Suppressor macrophage (primary cell): ENCODE measurements around the gene ITPRIP.
A peak's percentile ranks its signal among the peaks of the same experiment; 100 is the strongest.

Source experiments
- DNase-seq, 4 experiments: peaks; one replicate each; pipeline ENCODE4 v3.0.0-alpha.2; 2020 to 2022

The ITPRIP gene

DNA sequence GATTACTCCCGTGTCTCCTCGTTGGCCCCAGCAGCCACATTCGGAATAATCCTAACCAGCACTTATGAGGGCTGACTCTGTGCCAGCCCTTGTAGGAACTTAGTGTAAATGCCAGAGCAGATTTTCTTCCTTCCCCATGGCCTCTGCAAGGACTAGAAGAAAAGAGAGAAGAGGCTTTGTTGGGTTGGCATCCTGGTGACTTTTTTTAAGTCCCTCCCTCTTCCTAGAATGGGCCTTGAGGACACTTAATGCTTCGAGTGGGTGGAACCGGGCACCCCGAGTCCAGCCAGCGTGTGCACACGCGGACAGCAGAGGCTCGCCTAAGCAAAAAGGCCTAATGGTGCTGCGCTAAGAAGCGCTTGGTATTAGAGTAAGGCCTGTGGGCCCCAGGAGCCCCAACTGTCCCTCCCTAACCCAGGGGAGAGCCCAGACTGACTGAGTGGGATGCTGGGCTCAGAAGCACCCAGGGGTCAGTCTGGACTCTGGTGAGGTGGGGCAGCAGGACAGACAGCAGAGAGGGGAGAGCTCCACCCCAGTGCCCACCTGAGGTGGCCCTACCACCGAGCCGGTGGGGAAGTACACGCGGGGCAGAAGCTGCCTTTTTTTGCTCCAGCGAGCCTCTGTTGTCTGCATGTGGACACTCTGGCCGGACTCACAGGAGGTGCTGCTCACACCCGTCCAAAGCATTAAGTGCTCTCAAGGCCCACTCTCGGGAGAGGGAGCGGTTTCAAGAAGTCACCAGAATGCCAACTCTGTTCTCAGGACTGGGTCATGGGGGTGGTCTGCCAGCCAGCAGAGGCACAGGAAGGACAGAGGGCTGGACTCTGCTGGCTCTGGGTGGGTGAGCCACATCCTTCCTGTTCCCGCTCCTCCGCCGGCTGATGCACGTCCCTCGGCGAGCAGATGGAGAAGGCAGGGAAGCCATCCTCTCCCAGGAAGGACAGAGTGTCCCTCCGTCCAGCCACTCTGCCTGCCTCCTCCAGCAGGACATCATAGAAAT lies 12.5 kb downstream of the ITPRIP start:
- DNase-seq: peak; percentile 76 to 89 (median 87)

DNA sequence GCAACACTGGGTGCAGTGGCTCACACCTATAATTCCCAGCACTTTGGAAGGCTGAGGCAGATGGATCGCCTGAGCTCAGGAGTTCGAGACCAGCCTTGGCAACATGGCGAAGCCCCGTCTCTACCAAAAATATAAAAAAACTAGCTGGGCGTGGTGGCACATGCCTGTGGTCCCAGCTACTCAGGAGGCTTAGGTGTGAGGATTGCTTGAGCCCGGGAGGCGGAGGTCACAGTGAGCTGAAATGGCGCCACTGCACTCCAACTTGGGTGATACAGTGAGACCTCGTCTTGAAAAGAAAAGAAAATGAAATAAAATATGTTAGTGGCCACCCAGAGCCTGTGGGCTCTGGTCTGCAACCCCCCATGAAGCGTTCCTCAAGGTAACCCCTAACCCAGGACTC lies 13.3 kb downstream of the ITPRIP start:
- no peak for DNase-seq

DNA sequence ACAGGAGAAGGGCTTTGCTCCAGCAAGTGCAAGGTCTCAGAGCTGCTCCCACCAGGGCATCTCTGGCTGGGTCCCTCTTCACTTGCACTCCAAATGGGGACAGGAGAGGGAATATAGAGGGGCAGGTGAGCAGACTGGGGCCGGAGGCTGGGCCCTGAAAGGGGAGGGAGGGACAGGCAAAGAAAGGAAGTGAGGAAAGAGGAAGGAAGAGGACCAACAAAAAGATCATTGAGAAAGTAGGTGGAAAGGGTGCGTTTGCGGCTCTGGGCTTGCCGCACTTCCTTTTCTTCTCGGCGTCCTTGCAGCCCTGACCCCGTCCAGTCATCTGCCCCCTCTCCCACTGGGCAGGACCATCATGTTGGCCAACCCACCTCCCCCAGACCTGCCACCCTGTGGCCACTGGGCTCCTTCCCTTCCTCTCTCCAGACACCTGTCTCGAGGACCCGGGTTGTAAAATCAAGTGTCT lies 14.0 kb downstream of the ITPRIP start:
- peak; percentile 84 to 94 (median 90) for DNase-seq

DNA sequence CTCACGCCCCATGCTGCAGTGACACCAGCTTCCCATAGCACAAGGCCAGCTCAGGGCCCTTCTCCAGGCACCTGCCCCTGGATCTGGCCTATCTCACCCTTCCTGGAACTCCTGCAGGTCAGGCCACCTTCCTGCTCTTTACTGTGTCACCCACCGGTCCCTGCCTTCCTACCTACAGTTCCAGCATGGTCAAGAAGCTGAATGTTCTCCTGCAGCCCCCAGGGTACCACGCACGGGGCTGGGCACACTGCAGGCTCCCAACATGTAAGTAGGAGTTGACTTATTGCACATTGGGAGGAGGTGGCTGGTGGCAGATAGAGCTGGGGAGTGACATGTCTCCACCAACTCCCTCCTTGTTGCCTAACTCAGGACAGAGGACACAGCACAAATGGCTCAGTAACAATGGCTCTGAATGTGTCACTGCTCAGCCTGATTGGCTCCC lies 14.5 kb downstream of the ITPRIP start:
- DNase-seq: peak; percentile 63 to 79 (median 76)

DNA sequence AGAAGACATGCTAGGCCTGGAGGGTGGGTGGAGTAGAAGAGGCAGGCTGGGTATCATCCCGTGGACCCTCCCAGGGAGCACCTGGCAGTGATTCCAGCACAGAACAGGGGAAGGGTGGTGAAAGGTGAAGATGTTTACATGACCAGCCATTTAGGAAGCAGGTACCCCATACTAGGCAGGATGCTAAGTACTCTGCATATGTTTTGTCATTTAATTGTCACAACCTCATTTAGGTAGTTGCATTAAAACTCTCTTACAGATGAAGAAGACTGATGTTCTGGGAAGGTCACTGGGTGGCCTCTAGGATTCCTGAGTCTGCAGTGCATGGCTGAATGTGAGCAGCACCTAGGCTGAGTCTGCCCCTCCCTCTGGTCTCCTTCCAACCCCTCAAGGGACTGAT lies 15.2 kb downstream of the ITPRIP start:
- no peak for DNase-seq

DNA sequence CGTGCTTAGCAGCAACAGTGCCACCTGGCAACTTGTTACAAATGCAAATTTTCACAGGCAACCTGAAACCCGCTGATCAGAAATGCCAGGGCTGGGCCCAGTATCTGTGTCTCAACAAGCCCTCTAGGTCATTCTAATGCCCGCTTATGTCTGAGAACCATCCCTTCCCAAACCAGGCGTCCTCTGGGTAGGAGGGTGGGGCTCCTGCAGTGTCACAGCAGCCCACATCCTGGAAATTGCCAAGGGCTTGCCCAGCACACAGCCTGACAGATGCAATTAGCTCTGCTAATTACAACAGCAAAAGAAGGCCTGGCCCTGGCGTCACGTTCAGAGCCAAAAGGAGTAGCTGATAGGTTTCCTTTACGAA lies 15.9 kb downstream of the ITPRIP start:
- DNase-seq: peak; percentile 40 to 72 (median 62)

DNA sequence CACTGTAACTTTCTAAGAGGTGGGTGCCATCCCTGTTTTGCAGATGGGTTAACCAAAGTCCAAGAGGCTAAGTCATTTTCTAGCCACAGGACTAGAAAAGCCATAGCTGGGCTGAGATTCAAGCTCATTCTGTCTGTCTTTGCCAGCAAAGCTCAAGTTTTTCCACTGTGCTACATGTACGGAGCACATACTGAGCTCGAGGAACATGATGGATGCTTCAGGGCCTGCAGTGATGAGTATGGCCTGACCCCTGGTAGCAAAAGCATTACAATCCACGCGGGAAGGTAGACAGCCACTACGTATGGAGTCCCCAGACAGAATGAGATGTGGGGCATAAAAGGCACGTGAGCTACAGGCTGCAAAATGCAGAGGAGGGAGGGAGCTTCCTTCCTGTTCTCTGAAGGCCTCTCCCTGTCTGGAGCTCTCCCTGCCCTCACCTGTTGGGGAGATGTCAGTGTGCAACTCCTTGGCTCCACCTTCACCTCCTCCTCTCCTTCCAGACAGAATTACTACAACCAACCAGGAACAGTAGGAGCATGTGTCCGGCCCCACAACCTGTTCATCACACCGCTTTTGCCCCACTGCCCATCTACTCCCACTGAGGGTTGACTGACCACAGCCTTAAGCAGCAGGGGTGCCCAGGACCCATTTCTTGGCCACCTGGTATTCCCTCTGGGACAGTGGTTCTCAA lies 16.4 kb downstream of the ITPRIP start:
- DNase-seq: peak in 1 of 4 experiments; percentile 34

DNA sequence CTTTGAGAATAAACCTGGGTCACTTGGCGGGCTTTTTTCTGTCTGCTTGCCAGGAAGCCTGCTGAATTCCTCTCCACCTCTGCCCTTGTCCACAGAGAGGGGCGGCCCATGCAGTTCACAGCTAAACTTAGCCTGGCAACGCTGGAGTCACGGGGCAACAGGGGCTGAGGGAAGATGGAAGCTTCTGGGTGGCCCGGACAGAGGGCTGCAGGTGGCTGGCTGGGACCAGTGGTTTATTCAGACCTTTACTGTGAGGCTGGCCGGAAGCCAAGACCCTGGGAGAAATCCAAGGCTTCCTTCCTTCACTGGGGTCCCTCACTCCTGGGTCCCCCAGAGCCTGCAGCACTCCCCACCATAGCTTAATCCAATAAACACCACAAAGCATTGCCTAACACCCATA lies 17.0 kb downstream of the ITPRIP start:
- DNase-seq: no peak

DNA sequence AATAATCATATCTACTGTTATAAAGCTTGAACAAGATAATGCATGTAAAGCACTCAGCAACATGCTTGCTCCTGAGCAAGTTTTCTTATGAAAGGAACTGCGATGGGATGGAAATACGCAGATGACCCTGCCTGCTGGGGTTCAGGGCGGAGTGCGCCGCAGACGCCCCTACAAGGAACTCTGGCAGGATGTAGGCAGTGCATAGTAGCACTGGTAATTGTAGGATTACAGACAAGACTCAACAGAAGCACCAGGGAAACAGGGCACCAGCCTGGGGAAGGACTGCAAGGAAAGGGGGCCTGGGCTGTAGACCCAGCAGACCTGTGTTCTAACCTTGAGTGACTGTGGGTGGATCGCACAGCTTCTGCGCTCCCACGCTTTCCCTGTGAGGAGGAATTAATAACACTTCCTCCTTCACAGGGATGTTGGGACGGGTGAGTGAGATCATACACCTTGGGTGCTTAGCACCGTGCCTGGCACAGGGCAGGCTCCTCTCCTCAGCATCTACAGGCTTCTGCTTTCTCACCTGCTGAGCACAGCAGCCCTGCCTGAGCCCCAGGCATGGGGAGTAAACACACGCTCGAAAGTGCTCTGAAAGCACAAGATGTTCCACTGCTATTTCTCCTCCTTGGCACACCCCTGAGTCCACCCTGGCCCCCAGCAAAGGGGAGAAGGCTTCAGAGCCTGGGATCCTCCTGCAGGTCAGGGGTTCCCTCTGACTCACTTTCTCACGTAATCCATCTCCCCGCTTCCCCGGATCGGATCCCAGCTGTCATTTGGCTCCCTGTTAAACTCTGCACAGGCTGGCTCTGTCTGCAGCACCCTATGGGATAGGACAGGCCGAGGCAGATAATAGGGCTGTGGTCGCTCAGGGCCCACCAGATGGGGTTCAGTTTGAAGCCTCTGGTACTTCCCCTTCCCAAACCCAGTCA lies 19.2 kb downstream of the ITPRIP start:
- peak in 3 of 4 experiments; percentile 62 to 66 (median 64) for DNase-seq

DNA sequence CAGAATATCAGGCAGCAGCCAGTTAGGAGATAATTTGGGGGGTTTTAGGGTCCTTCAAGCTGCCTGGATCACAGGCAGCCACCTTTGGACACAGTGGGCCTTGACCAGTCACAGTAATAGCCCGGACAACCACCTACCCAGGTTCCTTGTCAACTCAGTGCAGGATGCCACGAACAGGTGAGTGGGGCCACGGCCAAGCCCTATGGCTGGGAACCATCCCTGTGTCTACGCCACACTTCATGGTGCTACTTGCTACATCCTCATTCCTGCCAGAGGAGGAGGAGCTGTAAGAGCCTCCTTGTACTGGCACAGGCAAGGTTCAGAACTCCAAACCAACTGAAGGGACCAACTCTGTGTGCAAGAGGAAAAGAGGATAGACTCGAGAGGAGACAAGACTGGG lies 19.9 kb downstream of the ITPRIP start:
- DNase-seq: no peak

DNA sequence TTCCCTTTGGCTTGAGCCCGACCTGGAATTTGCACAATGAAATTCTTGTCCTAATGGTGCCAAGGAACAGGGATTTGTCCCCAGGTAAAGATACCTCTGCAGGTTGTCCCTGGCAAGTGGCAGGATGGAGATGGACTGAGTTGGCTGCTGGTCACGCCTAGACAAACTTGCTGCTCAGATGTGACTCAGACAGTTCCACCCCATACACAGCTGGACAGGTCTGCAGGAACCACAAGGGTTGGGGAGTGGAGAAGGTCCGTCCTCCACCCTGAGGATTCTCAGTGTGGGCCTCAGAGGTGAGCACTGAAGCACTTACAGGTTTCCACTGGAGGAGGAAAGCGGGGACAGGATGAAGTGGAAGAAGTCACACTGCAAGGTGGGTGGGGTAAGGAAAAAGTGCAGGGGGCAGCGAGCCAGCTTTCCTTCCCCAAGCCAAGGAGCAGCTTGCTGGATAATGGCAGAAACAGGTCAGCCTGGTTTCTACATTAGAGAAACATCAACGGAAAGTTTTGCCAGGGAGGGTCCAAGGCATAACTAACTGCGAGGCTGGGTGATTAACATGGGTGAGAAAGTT lies 20.5 kb downstream of the ITPRIP start:
- no peak for DNase-seq

DNA sequence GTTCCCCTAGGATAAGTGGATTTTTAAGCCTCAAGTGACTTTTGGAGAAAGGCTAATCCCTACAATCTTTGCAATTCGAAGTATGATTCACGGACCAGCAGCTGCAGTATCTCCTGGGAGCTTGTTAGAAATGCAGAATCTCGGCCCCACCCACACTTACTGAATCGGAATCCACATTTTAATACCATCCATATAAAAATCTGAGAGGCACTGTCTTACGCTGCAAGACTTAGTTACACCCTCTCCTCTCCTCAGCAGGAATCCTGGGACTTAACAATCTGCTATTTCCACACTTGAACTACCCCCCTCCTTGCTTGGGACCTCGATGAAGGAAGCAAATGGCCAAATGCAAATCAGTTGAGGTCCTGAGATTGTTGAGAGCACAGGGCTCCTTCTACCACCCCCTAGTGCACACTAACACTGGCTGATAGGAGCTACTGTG lies 21.0 kb downstream of the ITPRIP start:
- no peak for DNase-seq

DNA sequence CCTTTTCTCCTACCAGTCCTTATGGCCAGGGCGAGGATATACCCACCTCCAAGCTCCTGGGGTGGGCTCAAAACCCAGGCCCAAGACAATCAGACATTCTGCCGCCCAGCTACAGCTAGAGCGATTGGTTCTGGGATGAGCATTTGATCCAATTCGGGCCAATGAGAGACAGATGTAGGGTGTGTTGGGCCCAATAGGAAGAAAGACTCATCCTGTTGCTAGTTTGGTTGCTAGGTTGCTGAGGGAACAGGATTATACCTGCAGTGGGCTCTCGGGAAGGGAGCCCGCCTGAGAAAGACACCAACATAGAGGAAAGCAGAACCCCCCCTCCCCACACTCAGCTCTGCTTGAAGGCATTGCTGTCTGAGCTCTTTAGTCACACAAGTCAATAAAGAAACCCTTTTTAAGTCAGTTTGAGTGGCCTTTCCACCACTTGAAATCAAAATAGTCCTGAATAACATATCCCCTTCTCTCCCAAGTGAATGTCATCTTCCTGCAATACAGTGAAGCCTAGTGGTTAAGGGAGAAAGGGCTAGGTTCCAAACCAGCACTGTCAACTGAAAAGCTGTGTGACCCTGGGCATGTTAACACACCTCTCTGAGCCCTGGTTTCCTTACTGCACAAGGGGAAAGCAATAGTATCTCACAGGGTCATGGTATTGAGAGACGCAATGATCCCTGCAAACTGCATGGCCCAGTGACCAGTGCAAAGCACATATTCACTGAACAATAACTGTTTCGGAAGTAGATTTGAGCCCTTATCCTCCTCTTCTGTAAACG lies 21.8 kb downstream of the ITPRIP start:
- no peak for DNase-seq

DNA sequence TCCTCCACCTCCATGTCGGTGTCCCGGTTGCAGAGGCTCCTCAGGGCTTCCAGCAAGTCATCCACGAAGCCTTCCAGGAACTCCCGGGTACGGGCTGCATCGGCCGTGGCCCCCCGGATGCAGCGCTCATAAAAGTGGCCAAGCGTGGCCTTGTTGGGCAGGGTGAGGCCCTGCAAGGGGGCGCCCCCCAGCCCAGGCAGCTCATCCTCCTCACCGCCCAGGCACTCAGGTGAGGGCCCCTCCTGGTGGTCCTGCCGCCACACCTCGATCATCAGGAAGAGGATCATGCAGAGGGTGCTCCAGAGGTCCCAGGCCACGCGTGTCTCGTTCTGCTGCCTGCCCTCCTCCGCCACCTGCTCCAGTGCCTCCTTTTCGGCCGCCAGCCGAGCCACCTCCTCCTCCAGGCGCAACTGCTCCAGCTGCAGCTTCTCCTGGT lies 22.8 kb downstream of the ITPRIP start:
- DNase-seq: no peak

DNA sequence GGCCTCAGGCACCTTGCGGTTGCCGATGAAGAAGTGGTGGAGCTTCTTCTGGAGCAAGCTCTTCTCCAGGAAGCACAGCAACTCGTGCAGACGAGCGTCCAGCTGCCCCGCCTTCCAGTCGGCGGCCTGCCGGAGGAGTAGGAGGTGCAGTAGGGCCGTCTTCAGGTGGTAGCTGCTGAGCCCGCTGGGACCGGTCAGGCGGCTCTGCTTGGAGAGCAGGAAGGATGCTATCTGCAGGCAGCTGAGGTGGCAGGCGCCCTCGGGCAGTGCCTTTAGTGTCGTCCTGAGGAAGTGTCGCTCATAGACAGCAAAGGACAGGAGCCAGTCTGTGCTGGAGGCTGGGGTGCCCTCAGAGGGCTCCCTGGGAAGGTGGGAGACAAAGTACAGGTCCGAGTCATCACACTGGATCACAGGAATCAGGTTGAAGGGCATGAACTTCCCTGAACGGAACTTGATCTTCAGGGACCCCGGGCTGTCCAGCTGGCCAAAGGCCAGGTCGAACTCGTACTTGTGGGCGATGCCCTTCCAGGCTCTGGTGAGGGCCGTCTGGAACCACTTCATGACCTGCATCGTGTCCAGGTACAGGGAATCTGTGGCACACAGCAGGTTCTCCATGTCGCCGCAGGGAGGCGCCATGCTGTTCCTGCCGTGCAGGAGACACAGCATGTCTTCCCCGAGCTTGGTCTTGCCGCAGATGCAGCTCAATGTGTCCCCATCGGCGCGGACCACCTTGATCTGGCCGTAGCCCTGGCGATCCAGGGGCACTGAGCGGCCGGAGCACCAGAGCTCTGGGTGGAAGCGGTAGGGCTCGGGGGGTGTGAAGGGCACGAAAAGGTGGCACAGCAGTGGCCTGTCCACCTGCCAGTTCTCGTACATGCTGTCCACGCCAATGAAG lies 23.4 kb downstream of the ITPRIP start:
- peak in 1 of 4 experiments; percentile 5 for DNase-seq

DNA sequence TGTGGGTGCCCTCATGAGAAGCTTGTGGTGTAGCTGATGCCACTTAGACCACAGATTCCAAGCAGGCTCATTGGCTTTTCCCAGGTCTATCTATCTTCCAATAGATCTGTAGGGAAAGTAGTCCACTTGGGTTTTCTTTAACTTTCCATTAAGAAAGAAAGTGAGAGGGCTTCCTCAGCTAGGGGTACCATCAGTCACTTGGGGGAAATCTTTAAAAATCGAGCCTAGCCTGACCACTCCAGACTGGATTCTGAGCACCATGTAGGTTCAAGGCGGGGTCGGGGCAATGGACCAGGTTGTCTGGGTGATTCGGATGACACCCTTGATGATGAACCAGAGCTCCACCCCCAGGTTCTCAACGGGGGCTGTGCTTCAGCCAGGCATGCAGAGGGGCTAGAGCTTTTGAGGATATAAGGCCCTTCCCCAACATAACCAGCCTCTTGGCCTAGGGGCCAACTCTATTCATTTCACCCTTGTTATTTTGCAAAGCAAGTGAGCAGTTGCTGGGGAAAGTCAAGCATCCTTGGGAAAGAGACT lies 27.0 kb downstream of the ITPRIP start:
- DNase-seq: no peak

DNA sequence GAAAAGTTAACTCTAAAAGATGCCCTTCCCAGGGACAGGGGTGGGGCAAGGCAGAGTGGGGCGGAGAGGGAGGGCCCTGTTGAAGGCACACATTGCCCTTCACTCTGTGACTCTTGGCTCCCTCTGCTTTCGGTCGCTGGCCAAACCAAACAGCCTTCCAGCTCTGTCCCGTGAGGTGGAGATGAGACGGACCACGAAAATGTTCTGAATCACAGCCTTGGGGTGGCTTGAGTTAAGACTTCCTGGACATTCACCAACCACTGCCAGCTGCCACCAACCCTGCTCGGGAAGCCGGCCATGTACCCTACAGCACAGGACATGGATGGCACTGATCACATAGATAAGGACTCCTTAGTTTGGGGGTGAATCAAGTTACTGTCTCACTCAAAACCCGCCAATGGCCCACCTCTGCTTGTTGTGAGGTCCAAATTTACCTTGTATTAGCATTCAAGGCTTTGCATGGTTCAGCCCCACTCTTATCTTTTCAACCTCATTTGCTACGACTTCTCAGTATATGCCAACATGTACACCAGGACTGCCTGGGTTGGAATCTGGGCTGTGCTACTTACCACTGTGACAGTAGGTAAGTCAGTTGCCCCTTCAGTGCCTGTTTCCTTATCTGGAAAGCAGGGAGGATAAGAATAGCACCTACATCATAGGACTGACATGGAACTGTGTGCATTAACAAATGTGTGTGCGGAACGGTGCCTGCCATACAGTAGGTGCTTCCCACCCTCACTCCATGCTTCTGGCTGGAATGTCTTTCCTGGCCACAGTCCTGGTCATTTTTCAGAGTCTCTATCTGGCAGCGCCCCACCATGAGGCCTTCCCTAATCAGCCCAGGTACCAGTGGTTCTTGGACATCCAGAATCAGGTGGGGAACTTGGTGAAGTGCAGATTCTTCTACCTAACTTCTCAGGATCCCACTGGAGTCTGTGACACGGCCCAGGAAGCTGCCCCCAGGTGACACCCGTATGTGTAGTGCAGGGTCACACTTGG lies 28.0 kb downstream of the ITPRIP start:
- peak in 1 of 4 experiments; percentile 1 for DNase-seq

DNA sequence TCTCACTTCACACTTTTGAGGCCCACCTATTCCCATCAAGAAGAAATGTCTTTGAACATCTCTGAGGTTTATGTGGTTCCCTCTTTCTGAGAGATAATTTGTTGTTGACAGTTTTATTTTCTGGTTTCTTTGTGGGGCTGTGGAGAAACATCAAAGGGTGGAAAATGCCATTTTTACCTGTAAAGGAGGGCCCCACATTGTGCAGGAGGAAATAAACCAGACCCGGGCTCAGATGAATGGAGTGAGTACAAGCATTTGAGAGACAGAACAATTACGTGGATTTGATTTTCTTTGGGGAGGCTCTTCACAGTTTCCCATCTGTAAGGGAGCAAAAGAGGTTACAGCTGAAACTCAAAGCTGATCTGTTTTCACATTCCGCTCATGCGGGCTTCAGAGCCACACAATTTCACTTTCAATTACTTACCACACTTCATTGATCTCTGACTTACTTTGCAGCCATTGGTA lies 29.8 kb downstream of the ITPRIP start:
- peak in 1 of 4 experiments; percentile 0 for DNase-seq
